H1 (cell line): ENCODE data around the gene FAM228A. TPM values are rescaled to one million over a fixed set of nuclear protein-coding genes. Genes with fewer than 3 reads are reported as not detected.

Experiments used
- CHD1 ChIP-seq: IDR thresholded peaks from 2 replicates; pipeline ENCODE4 v1.6.1; 2012; ENCODE audit warnings: low read depth, low read length, improper control_type of control experiment
- CHD7 ChIP-seq: fragments of 300-600 bp; sonication (generic); IDR thresholded peaks from 2 replicates; pipeline ENCODE4 v1.7.1; 2012; ENCODE audit warnings: low read length, moderate library complexity, mild to moderate bottlenecking, inconsistent platforms; ENCODE audit not compliant: insufficient replicate concordance
- TCF12 ChIP-seq: IDR thresholded peaks from 2 replicates; pipeline ENCODE4 v1.6.1; 2011; ENCODE audit warnings: low read depth, mild to moderate bottlenecking, low read length
- ZNF274 ChIP-seq: IDR thresholded peaks from 2 replicates; pipeline ENCODE4 v1.7.0; 2012; ENCODE audit warnings: low read length, borderline replicate concordance; ENCODE audit errors: extremely low read depth
- polyA plus RNA-seq, 7 experiments: library from polyadenylated mRNA; depleted of rRNA in 3 of 7; stranded (reverse) in 5 of 7; unstranded in 2 of 7; fragments of >200 nt in 5 of 7; fragments of 200-250 nt in 2 of 7; gene quantifications; 1 replicate in 5 of 7; 2 replicates in 1 of 7; 4 replicates in 1 of 7; pipeline versions ENCODE4 v1.2.1 to v1.2.3, GENCODE V29; 2011 to 2013; ENCODE audit warnings: missing spikeins in 2 of 7, mixed read lengths in 2 of 7
- total RNA-seq: library from RNA; stranded (reverse); fragmentation: NEBNext Ultra II Directional; extraction: Animal tissue kit (Norgen Biotek cat#: 25700); gene quantifications from 2 replicates; pipeline ENCODE4 v1.2.1, GENCODE V29; 2021

FAM228A gene
- total and polyA plus RNA-seq, 2 of the 8 experiments (the other 6 are each of a cell fraction or from before 2014, with no cell fraction given) = not detected

- no peak for TF ChIP-seq CHD7
- TF ChIP-seq CHD1 = no peak
- TF ChIP-seq TCF12 = no peak
- TF ChIP-seq ZNF274 = no peak
Measured at GRCh38 chr2:24175631-24176187, 856 bp downstream of the FAM228A start (continued).
